ENCODE data around the gene ILKAP.

ILKAP gene

DNA sequence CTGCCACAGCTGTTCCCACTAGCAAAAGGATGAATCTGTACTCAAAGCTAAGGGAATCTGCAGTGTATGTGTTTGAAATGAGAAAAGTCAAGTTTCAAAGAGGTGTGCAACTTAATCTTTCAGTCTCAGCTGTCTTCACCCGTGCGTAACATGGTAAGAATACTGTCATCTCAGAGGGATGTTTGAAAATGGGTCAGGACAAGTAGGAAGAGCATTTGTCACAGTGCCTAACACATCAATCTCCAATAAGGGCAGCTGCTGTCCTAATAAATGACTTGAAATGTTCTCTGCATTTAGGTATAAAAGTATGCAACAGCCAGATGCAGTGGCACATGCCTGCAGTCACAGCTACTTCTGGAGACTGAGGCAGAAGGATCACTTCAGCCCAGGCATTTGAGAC, 13.1 kb downstream of the ILKAP start:
- TF ChIP-seq, protein P1, sequence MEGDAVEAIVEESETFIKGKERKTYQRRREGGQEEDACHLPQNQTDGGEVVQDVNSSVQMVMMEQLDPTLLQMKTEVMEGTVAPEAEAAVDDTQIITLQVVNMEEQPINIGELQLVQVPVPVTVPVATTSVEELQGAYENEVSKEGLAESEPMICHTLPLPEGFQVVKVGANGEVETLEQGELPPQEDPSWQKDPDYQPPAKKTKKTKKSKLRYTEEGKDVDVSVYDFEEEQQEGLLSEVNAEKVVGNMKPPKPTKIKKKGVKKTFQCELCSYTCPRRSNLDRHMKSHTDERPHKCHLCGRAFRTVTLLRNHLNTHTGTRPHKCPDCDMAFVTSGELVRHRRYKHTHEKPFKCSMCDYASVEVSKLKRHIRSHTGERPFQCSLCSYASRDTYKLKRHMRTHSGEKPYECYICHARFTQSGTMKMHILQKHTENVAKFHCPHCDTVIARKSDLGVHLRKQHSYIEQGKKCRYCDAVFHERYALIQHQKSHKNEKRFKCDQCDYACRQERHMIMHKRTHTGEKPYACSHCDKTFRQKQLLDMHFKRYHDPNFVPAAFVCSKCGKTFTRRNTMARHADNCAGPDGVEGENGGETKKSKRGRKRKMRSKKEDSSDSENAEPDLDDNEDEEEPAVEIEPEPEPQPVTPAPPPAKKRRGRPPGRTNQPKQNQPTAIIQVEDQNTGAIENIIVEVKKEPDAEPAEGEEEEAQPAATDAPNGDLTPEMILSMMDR (IDR thresholded peaks at IDR 0.05; ENCODE audit: insufficient read depth, low read length, poor library complexity, severe bottlenecking), result no peak
- no peak for TF ChIP-seq EZH2phosphoT487 (conservative IDR thresholded peaks at IDR 0.05; ENCODE audit: low read length)

DNA sequence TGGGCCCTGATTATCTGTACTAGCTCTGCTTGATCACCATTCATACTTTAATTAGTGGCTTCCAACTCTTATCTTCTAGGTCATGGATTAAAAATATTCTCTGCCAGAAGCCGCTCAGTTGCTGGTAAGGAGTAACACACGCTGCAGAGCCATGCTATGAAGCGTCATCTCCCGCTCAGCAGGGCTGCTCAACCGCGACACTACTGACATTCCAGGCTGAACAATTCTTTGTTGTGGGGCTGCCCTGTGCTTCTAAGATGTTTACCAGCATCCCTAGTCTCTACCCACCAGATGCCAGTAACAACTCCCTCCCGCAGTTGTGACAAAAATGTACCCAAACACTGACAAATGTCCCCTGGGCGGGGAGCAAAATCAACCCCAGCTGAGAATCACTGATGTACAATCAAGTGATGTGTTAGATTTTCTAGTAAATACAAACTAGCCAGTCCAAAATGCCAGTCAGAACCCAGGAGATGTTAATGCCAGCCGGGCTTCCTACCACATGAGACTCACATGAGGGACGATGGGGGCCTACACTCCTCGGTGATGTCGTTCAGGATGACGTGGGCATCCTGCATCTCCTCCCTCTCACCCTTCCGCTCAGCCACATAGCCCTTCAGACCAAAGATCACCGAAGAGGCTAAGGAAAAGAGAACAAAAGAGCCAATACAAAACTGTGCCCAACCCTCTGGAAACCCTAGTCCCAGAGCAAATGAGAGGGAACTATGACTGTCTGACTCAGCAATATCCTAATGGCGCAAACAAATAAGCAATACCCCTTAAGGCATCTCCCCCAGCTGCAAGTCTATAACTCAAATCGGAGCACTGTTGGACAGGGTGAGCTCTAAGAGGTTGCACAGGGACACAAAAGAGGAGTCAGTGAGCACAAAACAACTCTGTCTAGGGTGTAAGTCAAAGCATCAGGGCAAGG, 15.6 kb downstream of the ILKAP start:
- Histone ChIP-seq H3K27me3 (ENCODE audit: low read length) (no peaks in the 10 kb centered on the region), H3K9me3 (ENCODE audit: insufficient read depth, low read length) (no peaks in the 10 kb centered on the region), H3F3A (ENCODE audit: insufficient read depth) (no peaks in the 10 kb centered on the region), H3K36me3 (ENCODE audit: low read length) (peaks cover 58% of the 10 kb centered on the region), H3K4me2 (ENCODE audit: low read depth, low read length, poor library complexity, severe bottlenecking) (no peak overlapping the region), H2AFZ (ENCODE audit: low read depth, low read length, severe bottlenecking) (no peak overlapping the region), H3K4me3 (ENCODE audit: insufficient read depth, low read length, poor library complexity, severe bottlenecking) (no peak overlapping the region), H3K79me2 (ENCODE audit: insufficient read depth, low read length) (no peaks in the 10 kb centered on the region; the same call in 1 of the 2 replicates), H3K9me2 (replicated peaks; ENCODE audit: insufficient read depth, low read length) (no peaks in the 10 kb centered on the region), H3K27ac (ENCODE audit: low read depth, low read length) (no peak overlapping the region), H4K20me1 (ENCODE audit: low read depth, low read length) (no peaks in the 10 kb centered on the region), H3K9ac (ENCODE audit: low read length) (no peak overlapping the region)
- TF ChIP-seq EZH2phosphoT487 (conservative IDR thresholded peaks at IDR 0.05; ENCODE audit: low read length), result no peak
- TF ChIP-seq, protein P1 (IDR thresholded peaks at IDR 0.05; ENCODE audit: insufficient read depth, low read length, poor library complexity, severe bottlenecking), result no peak

More for the DNA sequence above, 13.1 kb downstream of the ILKAP start:
- Histone ChIP-seq H3K9me3 (ENCODE audit: insufficient read depth, low read length) (no peaks in the 10 kb centered on the region), H3K36me3 (ENCODE audit: low read length) (peaks cover 48% of the 10 kb centered on the region), H3K9me2 (replicated peaks; ENCODE audit: insufficient read depth, low read length) (no peaks in the 10 kb centered on the region), H2AFZ (ENCODE audit: low read depth, low read length, severe bottlenecking) (no peak overlapping the region), H3K4me3 (ENCODE audit: insufficient read depth, low read length, poor library complexity, severe bottlenecking) (no peak overlapping the region), H3K27me3 (ENCODE audit: low read length) (no peaks in the 10 kb centered on the region), H3K4me2 (ENCODE audit: low read depth, low read length, poor library complexity, severe bottlenecking) (no peak overlapping the region), H3F3A (ENCODE audit: insufficient read depth) (no peaks in the 10 kb centered on the region), H3K9ac (ENCODE audit: low read length) (no peak overlapping the region), H4K20me1 (ENCODE audit: low read depth, low read length) (no peaks in the 10 kb centered on the region), H3K79me2 (ENCODE audit: insufficient read depth, low read length) (peaks cover 15% of the 10 kb centered on the region), H3K27ac (ENCODE audit: low read depth, low read length) (no peak overlapping the region)

DNA sequence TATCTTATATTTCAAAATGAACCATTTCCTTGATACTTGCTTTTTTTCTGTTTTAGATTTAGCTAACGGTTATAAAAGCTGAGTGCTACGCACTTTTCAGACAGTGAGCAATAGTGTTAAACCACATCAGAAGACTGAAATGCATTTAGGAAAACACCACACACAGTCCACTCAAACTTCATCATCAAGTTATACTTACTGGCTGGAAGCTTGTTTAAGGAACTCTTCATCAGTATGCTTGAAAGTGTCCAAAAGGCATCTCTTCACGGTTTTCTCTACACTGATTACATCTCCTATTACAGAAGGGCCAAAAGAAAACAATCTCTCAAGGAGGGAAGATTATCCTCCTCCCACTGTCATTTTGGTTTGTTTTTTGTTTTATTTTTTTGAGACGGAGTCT, 19.7 kb downstream of the ILKAP start:
- no peak overlapping the region for H3K27ac ChIP-seq (ENCODE audit: low read depth, low read length)
- no peaks in the 10 kb centered on the region for H4K20me1 ChIP-seq (ENCODE audit: low read depth, low read length)
- no peaks in the 10 kb centered on the region for H3K9me2 ChIP-seq (replicated peaks; ENCODE audit: insufficient read depth, low read length)
- H2AFZ ChIP-seq (ENCODE audit: low read depth, low read length, severe bottlenecking), result no peak overlapping the region
- no peak overlapping the region for H3K4me2 ChIP-seq (ENCODE audit: low read depth, low read length, poor library complexity, severe bottlenecking)
- no peaks in the 10 kb centered on the region for H3K27me3 ChIP-seq (ENCODE audit: low read length)
- TF ChIP-seq EZH2phosphoT487 (conservative IDR thresholded peaks at IDR 0.05; ENCODE audit: low read length), result no peak
- TF ChIP-seq, protein P1 (IDR thresholded peaks at IDR 0.05; ENCODE audit: insufficient read depth, low read length, poor library complexity, severe bottlenecking), result no peak
- no peaks in the 10 kb centered on the region for H3K9me3 ChIP-seq (ENCODE audit: insufficient read depth, low read length)
- peaks cover 69% of the 10 kb centered on the region for H3K36me3 ChIP-seq (ENCODE audit: low read length)
- H3K4me3 ChIP-seq (ENCODE audit: insufficient read depth, low read length, poor library complexity, severe bottlenecking), result no peak overlapping the region
- H3K79me2 ChIP-seq (ENCODE audit: insufficient read depth, low read length), result no peaks in the 10 kb centered on the region
- H3F3A ChIP-seq (ENCODE audit: insufficient read depth), result no peaks in the 10 kb centered on the region
- H3K9ac ChIP-seq (ENCODE audit: low read length), result no peak overlapping the region

All from SU-DHL-6 (cell line).